ENCODE results near the gene EPHA4.
A peak's percentile ranks its signal among the peaks of the same experiment; 100 is the strongest.

Gene EPHA4

DNA sequence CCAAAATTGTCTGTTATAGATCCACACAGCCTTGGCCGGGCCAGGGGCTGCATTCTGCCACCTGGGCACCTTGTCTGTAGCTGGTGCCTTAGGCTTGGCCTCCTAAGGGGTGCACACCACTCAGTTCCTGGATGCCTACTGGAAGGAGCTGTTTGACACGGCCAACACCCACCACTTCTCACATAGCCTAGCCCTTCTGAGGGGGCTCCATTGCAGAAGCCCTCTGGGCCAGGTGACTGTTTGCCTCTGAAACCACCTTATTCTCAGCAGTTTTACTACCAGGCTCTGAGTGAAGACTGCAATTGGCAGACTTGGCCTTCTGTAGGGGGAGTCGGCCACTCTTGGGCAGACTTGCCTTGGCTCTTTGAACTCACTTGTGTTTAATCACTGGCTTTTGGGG is 39.5 kb downstream of the EPHA4 start:
- DNase-seq: no peak

DNA sequence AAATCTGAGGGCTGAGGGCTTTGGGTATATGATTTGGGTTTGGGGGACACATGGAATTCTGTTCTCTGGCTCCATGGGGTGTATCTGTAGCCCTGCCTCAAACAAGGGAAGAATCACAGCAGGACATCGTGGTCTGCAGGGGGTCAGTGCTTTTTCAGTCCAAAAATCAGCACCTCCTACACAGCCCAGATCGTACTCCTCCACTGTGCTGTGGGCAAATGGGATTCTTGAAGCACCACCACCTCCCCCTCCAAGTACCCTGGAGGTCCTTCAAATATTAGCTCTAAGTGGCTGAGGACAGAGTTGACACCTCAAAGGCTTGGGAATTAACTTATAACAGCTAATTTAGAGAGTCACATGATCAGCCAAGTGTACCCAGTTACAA is 41.5 kb downstream of the EPHA4 start:
- no peak for DNase-seq

DNA sequence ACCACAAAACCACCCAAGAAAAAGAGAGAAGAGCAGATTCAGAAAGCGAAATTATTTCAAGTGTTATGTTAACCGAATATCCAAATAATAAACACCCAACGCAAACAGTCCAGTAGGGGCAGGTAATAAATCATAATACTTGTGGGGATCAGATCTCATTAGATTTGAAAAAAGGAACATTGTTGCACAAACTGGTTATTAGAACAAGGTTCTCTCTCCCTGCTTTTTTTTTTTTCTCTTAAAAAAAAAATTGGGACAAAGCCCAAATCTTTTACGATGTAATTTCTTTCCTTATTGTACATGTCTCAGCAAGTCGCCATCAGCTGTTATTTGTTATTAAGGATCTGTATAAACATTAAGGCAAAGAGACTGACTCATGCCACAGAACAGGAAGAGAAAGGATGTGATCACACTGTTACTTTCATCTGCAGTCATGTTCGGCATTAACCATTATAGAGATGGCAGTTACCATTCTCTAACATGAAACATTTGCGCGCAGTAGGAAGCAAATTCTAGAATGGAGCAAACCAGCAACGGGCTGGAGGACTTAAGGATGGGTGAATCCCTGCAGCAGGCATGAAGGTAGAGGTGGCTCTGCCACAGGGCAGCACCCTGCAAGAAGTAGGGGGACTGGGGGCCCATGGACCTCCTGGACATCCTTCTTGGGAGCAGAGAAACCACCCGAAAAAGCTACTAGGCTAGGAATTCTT is 42.0 kb downstream of the EPHA4 start:
- peak in 2 of 3 donors; percentile 7 to 9 for DNase-seq

DNA sequence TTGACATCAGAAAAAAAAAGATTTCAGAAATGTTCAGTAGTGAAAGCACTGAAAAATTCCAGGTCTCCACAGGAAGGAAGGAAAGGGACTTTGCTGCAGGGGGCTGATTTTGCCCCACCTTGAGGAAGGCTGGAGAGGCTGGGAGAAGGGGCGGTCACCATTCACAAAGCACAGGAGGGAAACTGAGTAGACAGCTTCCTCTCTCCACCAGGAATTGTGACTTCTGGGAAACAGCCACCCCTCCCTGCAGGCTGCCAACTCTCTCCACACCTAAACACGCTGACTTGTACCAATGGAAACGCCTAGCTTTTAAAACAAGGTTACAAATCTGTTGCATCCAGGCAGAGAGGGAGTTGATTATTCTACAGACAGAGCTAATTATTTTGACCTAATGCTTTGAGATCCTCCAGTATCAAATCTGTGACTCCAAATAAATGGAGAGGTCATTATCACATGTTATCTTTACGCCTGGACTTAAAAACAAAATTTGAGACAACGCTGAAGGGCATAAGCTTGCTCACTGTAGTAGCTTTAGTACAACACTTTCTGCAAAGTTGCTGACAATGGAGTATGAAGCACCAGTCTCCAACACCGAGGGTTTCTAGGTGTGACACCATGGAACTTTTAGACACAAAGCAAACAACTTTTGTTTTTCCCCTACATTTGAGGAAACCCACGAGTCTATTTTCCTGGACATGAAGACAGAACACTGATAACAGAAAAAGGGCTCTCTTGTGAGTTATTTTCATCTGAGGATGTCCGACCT is 42.7 kb downstream of the EPHA4 start:
- no peak for DNase-seq

DNA sequence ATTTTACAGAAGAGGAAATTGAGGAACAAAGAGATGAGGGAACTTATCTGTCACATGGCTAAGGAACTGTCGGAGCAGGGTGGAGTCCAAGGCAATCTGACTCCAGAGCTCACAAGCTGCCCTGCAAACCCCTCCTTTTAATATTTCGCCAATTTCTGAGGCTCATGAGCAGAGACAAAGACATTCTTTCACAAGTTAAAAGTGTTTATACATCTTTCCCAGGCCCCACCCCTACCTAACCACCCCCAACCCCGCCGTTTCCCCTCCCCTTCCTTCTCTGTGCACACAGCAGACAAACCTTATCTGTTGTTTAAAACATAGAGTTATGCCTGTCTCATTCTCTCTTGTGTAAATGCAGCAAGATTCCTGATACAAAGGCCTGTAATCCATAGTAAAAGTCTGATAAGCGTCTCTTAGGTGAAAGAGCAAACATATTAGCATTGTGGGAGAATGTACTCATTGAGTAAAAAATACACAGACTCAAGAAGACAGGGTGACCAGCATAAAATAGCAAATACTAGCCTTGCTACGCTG is 44.3 kb downstream of the EPHA4 start:
- peak in 1 of 3 donors; percentile 9 for DNase-seq

DNA sequence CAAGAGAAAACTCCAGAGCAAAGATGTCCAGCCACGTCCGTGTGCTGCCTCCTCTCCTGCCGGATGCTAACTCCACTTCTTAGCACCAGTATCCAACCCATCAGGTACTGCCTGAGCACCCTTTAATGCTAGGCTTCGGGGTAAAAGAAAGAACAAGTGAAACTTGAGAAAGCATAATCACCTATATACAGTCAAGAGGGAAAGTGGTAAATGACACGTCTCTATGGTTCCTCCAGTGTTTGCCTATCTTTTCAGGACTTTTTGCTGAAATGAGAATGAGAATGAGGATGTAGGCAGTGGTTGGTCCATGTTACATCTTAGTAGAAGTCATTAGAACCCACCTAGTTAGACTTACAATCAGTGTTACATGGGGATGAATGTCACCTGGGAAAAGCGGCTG is 47.9 kb downstream of the EPHA4 start:
- DNase-seq: no peak

DNA sequence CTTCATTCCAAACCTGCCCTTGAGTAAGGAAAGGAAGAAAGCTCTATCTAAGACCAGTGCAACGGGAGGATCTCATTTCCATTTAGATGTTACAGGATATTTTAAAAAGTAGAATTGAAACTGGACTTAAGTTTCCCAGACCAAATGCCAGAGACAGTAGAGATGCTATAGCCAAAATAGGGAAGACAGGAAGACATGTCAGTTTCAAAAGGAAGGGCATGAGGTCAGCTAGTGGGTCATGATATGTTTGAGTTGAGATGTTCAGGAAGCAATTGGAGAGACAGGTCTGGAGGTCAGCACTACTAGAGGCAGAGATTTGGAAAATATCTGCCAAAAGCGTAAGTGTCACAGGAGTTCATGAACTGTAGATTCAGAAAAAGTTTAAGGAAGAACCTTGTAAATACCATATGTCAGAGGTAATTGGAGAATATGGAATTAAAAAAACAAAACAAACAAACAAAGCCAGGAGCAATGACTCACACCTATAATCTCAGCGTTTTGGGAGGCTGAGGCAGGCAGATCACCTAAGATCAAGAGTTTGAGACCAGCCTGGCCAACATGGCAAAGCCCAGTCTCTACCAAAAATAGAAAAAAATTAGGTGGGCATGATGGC is 50.8 kb downstream of the EPHA4 start:
- peak; percentile 14 to 39 (median 27) for DNase-seq

DNA sequence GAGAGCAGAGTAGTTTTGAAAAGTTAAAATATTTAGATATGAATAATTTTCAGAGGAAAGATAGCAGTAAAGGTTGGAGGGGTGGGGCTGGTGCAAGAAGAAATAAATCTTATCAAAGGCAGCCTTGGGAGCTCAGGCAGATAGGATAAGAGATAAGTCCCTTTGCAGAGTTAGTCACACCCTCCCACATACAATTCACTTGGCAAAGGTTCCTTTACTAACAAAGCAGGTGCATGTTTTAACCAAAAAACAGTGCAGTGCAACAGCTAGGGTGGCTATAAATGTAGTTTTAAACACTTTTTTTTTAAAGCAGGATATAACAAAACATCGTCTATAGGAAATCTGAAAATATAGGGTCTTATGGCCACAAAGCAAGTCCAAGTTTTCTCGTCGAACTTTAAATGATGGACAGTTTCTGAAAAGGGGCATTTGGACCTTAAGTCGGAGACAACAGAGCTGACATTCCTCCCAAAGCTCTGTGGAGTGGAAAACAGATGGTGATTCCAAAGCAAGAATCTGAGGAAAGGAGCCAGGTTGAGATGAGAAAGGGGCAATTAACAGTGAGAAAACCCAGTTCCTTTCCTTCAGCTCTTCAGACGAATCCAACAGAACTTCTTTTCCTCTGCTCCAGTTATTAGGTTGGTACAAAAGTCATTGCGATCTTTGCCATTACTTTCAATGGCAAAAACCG is 53.0 kb downstream of the EPHA4 start:
- DNase-seq: no peak

DNA sequence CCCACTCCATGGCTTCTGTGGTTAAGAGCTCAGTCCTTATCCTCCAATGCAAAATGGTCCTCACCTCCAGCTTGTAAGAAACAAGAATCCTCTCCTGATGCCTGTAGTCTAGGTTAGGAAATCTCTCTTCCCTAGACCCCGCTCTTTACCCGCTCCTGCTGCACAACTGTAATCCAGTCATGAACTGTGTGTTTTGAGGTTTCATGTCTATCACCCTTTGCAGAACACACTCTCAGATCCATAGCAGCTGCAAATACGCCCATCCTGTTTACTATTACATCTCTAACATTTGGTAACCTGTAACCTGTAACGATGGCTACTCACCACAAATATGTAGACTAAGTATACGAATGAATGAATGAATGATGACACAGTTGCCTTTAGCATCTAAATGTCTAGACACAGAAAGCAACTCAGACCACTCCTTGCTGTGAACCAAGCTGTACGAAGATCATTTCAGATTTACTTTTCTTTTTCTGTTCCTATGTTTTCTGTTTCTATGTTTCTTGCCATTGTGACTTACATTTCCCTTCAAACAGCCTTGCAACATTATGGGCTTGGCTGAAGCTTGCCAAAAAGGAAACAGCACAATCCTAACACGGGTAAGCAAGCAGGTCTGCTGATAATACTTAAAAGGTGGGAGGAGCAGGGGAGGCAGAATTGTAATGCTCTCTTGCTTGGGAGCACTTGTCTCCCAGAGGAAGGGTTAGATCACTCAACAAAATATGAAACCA is 53.7 kb downstream of the EPHA4 start:
- no peak for DNase-seq

DNA sequence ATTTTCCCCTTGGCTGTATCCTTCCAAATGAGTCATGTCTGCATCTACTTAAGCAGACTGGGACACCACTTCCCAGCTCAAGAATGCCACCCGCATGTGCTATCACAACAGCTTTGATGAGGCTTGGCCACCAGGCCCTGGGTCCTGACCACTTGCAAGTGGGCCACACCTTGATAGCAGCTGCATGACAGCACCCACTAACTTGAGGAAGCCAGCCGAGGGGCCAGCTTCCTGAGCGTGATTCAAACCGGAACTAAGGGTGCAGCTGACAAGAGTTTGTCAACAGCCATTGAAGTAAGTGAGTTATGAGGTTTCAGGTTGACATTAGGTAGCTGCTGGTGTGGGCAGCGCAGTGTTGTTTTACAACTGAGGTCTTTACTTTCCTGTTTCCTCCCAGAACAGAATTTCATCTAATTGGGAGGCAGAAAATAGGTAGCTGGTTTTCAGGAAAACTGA is 54.4 kb downstream of the EPHA4 start:
- DNase-seq: peak; percentile 26 to 32 (median 29)

DNA sequence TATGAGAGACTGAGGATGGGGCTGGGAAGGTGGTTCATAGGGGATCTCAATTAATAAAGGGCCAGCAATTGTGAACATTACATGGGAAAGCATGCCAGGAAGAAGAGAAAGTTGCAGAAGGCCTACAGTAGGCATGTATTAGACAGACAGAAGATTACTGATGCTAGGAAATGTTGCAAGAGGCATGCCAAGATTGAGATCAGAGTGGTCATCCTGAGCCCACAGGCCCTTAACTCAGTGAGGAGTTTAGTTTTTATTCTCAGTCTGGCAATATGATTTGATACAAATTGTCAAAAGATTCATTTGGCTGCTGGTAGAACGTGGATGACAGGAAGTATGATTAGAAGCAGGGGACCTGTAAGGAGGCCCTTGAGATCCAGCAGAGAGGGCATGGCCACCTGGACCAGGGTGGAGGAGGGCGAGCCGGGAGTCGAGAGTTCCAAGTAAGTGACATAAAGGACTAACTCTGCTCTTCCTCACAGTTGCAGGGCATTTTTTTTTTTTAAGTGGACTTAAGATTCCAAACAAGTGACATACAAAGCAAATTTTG is 54.9 kb downstream of the EPHA4 start:
- DNase-seq: no peak

DNA sequence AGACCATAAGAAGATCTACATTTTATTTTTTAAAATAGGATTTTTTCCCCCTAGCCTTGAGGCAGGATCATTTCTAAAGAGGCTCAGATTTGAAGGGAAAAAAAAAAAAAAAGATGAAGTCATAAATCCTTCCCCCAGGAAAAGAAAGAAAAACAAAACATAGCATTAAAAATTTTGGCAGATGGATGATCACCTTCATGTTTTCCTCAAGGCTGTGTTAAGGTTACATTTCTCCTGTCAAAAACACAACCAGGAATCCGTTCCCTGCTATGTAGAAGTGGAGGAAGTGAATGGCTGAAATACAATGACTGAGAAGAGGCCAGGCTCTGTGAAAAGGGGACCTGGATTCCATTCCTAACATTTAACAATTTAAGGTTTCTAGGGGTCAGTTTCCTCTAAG is 56.2 kb downstream of the EPHA4 start:
- DNase-seq: no peak

DNA sequence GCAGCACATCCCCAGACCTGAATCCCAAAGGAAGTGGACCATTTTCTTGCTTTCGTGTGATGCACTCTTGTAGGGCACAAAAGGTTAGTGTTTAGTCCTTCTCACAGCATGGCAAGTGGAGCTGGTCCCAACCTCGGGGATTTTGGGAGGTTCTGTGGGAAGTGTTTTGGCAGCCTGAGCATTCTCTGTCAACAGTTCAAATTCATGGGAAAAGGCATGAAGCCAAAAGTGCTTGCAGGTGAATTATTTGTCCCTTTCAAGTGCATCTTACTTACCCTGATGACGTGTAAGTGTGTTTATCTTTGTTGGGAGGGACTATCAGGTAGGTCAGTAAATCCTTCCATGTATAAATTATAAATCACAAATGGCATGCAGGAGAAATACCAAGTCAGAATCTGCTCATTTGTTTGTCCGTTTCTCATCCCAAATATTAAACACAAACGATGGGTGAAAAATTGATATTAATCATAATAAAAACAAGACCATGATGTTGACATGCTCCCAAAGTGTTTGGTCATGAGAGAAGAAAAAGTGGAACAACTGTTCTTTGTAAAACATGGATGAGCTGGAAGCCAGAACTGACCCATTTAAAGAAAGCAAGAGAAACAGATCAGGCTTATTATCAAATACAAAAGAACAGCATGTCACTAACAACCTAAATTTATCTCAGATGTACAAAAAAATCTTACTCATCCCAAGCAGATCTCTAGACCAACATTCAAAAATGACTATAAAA is 57.6 kb downstream of the EPHA4 start:
- no peak for DNase-seq

DNA sequence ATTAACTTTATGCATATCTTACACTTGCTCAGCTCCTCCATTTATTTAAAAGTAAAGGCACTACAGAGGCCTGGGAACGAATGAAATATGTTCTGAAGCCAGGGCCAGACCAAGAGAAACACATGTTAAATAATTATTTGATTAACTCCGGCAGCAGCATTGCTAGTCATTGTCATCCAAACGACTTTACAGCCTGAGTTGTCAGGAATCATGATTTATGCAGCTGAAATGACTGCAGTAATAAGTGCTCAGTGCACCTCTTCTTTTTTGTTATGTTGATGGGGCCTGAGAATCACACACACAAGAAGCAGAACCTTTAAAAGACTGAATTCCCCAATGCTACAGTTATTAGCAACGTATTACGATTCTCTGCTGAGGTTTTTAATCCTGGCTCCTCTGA is 58.9 kb downstream of the EPHA4 start:
- DNase-seq: no peak

DNA sequence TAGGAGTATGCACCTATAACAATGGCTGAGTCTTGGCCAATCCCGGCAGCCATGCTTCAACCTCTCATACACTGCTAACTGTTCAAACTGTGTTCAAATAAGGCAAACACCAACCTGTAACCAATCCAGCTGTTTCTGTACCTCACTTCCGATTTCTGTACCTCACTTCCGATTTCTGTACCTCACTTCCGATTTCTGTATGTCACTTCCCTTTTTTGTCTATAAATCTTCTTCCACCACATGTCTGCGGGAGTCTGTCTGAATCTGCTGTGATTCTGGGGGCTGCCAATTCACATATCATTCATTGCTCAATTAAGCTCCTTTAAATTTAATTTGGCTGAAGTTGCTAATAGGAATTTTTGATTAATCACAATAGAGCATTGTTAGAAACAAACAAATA is 60.8 kb downstream of the EPHA4 start:
- DNase-seq: peak; percentile 37 to 65 (median 54)

DNA sequence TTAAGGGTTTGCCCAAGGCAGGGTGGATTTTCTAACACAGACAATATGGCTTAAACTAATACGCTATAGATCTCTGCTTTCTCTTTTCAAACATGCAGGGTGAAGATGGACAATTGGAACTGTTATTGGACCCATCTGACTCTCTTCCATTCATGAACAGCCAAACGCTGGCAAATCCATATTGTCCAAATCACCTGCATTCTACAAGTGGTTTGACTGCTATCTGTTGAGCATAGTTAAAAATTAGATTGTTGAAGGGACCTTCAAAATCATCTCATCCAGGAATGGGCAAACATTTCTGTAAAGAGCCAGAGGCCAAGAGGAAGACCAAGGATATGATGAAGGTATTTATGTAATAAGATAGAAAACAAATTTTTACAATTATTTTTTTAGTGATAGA is 65.6 kb downstream of the EPHA4 start:
- no peak for DNase-seq

DNA sequence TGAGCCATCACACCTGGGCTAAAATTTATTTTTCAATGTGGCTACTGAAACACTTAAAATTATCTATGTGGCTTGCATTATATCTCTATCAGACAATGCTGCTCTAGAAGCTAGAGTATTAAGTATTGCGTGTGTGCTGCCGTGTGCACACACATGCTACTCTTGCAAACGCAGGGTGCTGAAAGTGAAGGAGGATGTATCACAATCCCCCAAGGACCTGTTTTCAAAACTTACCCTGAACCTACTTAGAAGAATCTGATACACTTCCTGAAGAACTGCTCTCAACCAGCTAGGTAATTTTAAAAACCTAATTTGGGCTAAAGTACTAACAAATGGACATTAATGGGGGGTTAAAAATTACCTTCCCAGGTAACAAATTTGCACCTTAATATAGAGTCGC is 66.5 kb downstream of the EPHA4 start:
- DNase-seq: no peak

DNA sequence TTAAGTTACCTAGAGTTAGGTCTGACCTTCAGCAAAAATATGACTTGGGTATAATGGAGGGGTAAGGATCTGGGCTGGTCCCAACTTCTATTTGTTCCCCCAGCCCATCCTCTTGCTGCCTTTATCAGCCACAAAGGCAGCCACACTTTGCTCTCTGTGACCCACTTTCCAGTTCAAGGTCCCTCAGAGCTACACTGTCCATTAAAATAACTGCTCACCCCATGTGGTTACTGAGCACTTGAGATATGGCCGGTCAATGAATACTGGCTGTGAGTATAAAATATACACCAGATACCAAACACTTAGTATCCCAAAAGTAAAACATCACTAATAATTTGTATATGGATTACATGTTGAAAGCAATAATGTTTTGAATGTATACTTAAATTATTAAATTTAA is 67.2 kb downstream of the EPHA4 start:
- no peak for DNase-seq

DNA sequence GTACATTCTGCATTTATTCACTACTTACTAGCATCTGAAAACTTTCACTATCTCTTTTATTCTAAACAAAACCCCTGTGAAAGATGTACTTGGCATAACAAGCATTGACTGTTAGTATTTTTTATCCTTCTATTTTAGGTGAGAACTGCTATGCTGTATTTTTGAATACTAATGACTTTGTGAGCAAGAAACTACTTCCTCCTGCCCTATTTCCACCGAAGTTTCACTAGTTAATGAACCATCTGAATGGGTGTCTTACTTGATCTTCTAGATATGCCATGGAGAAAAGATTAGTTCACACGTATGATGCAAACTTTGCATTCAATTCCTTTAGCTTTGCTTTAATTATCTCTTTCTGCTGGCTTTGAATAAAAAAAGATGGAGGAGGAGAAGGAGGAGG is 68.1 kb downstream of the EPHA4 start:
- DNase-seq: no peak

DNA sequence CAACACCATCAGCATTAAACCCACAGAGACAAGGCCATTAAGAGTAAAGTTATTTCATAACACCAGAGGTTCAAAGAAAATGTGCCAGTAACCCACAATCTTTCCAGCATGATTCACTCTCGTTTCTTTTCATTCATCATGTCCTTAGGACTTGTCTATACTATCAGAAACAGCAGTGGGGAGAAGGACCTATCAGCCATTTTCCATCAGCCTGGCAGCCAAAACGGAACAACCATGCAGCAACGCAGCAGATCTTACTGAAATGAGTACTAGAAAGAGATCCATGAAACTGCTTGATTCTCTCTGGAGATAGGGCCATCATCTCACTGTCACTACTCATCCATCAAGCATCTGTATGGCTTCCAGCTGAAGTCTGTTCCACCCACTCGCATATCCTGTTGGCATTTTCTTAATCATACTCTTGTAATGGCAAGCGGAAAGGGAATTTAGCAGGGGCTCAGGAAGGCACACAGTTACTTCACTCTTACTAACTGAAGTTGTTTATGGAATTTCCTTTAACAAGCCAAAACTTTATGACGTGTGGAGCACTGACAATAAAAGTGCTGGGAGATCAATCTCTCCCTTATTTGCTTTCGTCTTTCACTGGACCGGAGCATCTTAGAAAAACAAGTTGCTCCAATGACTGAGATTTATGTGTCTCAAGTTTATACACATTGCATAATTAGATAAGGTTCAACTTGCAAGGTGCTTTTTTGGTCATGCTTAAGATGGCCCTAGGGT is 69.7 kb downstream of the EPHA4 start:
- DNase-seq: no peak

DNA sequence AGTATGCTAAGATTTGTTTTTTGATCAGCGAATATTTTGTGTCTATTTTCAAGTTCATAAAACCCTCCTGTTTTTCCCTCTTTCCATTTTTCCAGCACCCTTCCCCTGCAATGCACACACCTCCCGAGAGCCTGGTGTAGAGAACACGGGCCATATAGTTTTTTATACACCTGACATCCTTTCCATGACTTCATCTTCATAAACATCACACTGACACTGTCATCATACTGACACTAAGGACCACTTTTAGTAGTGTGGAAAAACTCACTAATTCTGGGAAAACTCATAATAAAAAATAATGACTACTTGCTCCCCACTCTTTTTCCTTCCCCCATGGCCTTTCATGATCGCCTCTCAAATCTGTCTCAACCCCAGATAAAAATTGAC is 70.2 kb downstream of the EPHA4 start:
- DNase-seq: no peak

Measured in suppressor macrophage treated with lipopolysaccharide for 1 hour (primary cell).